ENCODE results near the gene PDE4D. TPM values are rescaled to one million over a fixed set of nuclear protein-coding genes. Genes with fewer than 3 reads are reported as not detected.

The PDE4D gene
- total RNA-seq, 4 donors from 2014 or later: 35.0 to 121 (median 63.4) TPM

GRCh38 chr5:59333416-59333815, 560.1 kb downstream of the PDE4D start:
- H3K9me3 ChIP-seq: no peaks in the 10 kb centered on the region
- H3K27ac ChIP-seq: no peak overlapping the region
- H3K4me3 ChIP-seq: no peak overlapping the region
- H3K27me3 ChIP-seq: no peaks in the 10 kb centered on the region
- peaks cover 0 to 9% (median 6%) of the 10 kb centered on the region in 3 donors for H3K4me1 ChIP-seq
- ATAC-seq: no peak
- TF ChIP-seq POLR2A (IDR thresholded peaks at IDR 0.05): no peak
- TF ChIP-seq EP300 (IDR thresholded peaks at IDR 0.05): no peak
- TF ChIP-seq CTCF (IDR thresholded peaks at IDR 0.05): no peak
- no peak for TF ChIP-seq POLR2AphosphoS5 (IDR thresholded peaks at IDR 0.05)
- H3K36me3 ChIP-seq: no peaks in the 10 kb centered on the region

GRCh38 chr5:59332236-59332973, 561.1 kb downstream of the PDE4D start:
- no peak overlapping the region for H3K4me3 ChIP-seq
- no peak overlapping the region for H3K27ac ChIP-seq
- WGBS, 2 donors (ENCODE audit: low coverage in 1 of 2): 74 to 94% methylated on average over 2 of the region's 2 CpGs
- no peaks in the 10 kb centered on the region for H3K9me3 ChIP-seq
- no peak for ATAC-seq
- peaks cover 0 to 20% (median 7%) of the 10 kb centered on the region in 3 donors for H3K4me1 ChIP-seq
- H3K36me3 ChIP-seq: no peaks in the 10 kb centered on the region
- H3K27me3 ChIP-seq: no peaks in the 10 kb centered on the region
- TF ChIP-seq CTCF (IDR thresholded peaks at IDR 0.05) (no peak), EP300 (IDR thresholded peaks at IDR 0.05) (no peak), POLR2AphosphoS5 (IDR thresholded peaks at IDR 0.05) (no peak), POLR2A (IDR thresholded peaks at IDR 0.05) (no peak)

- Histone ChIP-seq H3K27me3 (no peaks in the 10 kb centered on the region), H3K9me3 (no peaks in the 10 kb centered on the region), H3K4me3 (no peak overlapping the region), H3K27ac (no peak overlapping the region), H3K36me3 (no peaks in the 10 kb centered on the region), H3K4me1 (peaks cover 0 to 27% (median 7%) of the 10 kb centered on the region in 3 donors)
- WGBS, 2 donors (ENCODE audit: low coverage in 1 of 2): 92 to 95% methylated on average over 7 to 9 of the region's 9 CpGs
- no peak for ATAC-seq
- TF ChIP-seq CTCF (IDR thresholded peaks at IDR 0.05): no peak
- no peak for TF ChIP-seq EP300 (IDR thresholded peaks at IDR 0.05)
- no peak for TF ChIP-seq POLR2A (IDR thresholded peaks at IDR 0.05)
- TF ChIP-seq POLR2AphosphoS5 (IDR thresholded peaks at IDR 0.05): no peak
Observed at GRCh38 chr5:59330680-59331079, 562.8 kb downstream of the PDE4D start.

GRCh38 chr5:59328709-59329296, 564.7 kb downstream of the PDE4D start:
- Histone ChIP-seq H3K9me3 (no peaks in the 10 kb centered on the region), H3K4me1 (peaks cover 0 to 27% (median 7%) of the 10 kb centered on the region in 3 donors), H3K36me3 (no peaks in the 10 kb centered on the region), H3K27me3 (no peaks in the 10 kb centered on the region), H3K27ac (peak overlapping the region in 1 of 4 donors; percentile 30), H3K4me3 (no peak overlapping the region)
- TF ChIP-seq POLR2AphosphoS5 (IDR thresholded peaks at IDR 0.05) (no peak), EP300 (IDR thresholded peaks at IDR 0.05) (no peak)
- no peak for ATAC-seq
- whole genome bisulfite sequencing, 2 donors (ENCODE audit: low coverage in 1 of 2): 37 to 51% methylated on average over 3 to 6 of the region's 6 CpGs

- Histone ChIP-seq H3K9me3 (no peaks in the 10 kb centered on the region), H3K36me3 (no peaks in the 10 kb centered on the region), H3K27me3 (no peaks in the 10 kb centered on the region), H3K4me1 (peaks cover 0 to 27% (median 7%) of the 10 kb centered on the region in 3 donors), H3K4me3 (no peak overlapping the region), H3K27ac (no peak overlapping the region)
- TF ChIP-seq CTCF (IDR thresholded peaks at IDR 0.05): no peak
- TF ChIP-seq EP300 (IDR thresholded peaks at IDR 0.05): no peak
- TF ChIP-seq POLR2A (IDR thresholded peaks at IDR 0.05): no peak
- no peak for TF ChIP-seq POLR2AphosphoS5 (IDR thresholded peaks at IDR 0.05)
- 26 to 45% methylated on average over 4 of the region's 4 CpGs for WGBS, 2 donors (ENCODE audit: low coverage in 1 of 2)
- ATAC-seq: no peak
Observed at GRCh38 chr5:59327191-59327980, 566.1 kb downstream of the PDE4D start.
